Measurements from ENCODE around the gene STING1.
"Not testable (repeated sequence)": the region's sequence is repeated elsewhere in the genome, so short reads cannot be mapped to it uniquely, and the experiment has no call there.

Gene STING1

GRCh38 chr5:139451878-139452660 is 30.5 kb downstream of the STING1 start:
- DNase-seq, result no peak

GRCh38 chr5:139451176-139451575 is 31.4 kb downstream of the STING1 start:
- in situ Hi-C loops (cut with HindIII; ENCODE audit: low pct_ligation_motif_present, low pct_unique_long_range_greater_than_20kb, low sequenced_read_pairs), result no loop called here
- no peak for DNase-seq

More at GRCh38 chr5:139451878-139452660, 30.5 kb downstream of the STING1 start:
- in situ Hi-C loops (cut with HindIII; ENCODE audit: low pct_ligation_motif_present, low pct_unique_long_range_greater_than_20kb, low sequenced_read_pairs), result no loop called here

GRCh38 chr5:139446956-139447779 is 35.4 kb downstream of the STING1 start:
- no peak for DNase-seq
- in situ Hi-C loops (cut with HindIII; ENCODE audit: low pct_ligation_motif_present, low pct_unique_long_range_greater_than_20kb, low sequenced_read_pairs), result no loop called here

DNA sequence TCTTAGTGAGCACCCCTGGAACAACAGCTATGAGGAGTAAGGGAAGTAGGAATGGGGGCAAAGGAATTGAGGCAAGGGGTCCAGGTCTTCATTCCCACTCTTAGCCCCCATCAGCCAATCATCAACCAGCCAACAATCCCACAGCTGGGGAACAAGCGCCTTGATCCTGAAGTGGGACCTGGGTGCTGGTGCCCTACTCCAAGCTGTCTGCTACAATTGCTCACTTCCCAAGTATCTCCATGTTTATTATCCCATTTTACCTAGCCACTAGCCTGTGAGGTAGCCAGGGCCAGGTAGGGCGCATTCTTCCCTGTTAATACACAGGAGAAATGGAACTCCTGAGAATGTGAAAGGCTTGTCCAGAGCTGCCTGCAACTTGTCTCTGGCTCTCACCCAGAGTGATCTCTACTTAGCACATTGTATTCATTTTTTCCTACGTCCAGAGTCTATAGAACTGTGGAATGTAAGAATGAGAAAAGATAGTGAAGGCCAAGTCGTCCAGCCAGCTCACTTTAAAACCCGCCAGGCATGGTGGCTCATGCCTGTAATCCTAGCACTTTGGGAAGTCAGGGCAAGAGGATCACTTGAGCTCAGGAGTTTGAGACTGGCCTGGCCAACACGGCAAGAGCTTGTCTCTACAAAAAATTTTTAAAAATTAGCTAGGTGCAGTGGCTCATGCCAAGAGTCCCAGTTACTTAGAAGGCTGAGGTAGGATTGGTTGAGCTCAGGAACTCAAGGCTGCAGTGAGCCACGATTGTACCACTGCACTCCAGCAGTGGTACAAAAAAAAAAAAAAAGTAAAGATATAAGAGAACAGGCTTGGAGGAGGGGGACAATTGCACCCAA is 37.0 kb downstream of the STING1 start:
- no peak for DNase-seq
- in situ Hi-C loops (cut with HindIII; ENCODE audit: low pct_ligation_motif_present, low pct_unique_long_range_greater_than_20kb, low sequenced_read_pairs), result no loop called here

DNA sequence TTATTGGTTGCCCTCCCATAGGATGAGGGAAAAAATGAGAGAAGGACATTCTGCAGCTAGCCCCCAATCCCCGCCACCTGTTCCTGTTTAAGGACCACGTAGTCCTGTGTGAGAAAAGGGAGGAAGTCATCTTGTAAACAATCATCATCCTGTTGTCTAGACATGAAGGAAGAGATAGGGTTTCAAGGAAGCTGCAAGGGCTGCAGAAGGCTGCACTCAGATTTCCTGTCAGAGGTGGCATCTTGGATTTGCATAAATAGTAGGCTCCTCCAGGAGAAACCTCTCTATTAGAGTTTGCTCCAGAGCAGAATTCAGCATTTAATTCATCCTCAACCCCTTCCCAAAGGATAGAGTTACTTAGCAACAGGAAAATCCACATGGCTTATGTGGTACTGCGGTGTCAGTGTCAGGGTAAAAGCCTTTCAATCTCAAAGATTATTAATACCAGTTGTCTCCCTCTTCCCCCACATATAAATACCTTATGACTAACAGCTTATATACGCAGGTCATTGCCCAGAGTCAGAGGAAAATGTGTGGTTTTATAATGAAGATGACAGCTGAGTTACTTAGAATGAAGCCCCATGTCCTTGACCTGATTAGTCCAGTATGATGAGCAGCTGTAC is 38.6 kb downstream of the STING1 start:
- no peak for DNase-seq

DNA sequence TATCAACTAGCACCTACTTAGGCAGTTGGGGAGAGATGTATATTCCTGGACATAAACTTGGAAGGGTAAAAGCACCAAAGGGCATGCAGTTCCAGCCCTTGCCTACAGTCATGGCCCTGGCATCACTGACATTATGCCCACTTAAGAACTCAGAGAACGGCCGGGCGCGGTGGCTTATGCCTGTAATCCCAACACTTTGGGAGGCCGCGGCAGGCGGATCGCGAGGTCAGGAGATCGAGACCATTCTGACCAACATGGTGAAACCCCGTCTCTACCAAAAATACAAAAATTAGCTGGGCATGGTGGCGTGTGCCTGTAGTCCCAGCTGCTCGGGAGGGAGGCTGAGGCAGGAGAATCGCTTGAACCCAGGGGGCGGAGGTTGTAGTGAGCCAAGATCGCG is 42.1 kb downstream of the STING1 start:
- in situ Hi-C loops (cut with HindIII; ENCODE audit: low pct_ligation_motif_present, low pct_unique_long_range_greater_than_20kb, low sequenced_read_pairs); DNase-seq: not testable (repeated sequence)

More for the DNA sequence above, 38.6 kb downstream of the STING1 start:
- in situ Hi-C loops (cut with HindIII; ENCODE audit: low pct_ligation_motif_present, low pct_unique_long_range_greater_than_20kb, low sequenced_read_pairs), result no loop called here

GRCh38 chr5:139439013-139439903 is 43.3 kb downstream of the STING1 start, which contains the start of gene DNAJC18:
TSS of gene DNAJC18 (minus strand) at chr5:139439525. CDS start at chr5:139439445, 80 bp downstream.
- in situ Hi-C loops (cut with HindIII; ENCODE audit: low pct_ligation_motif_present, low pct_unique_long_range_greater_than_20kb, low sequenced_read_pairs), result no loop called here
- DNase-seq, result peak; percentile 87

GRCh38 chr5:139438707-139439012 is 43.9 kb downstream of the STING1 start:
- DNase-seq, result no peak
- in situ Hi-C loops (cut with HindIII; ENCODE audit: low pct_ligation_motif_present, low pct_unique_long_range_greater_than_20kb, low sequenced_read_pairs), result no loop called here

GRCh38 chr5:139435676-139436075 is 46.9 kb downstream of the STING1 start:
- DNase-seq, result no peak
- in situ Hi-C loops (cut with HindIII; ENCODE audit: low pct_ligation_motif_present, low pct_unique_long_range_greater_than_20kb, low sequenced_read_pairs), result no loop called here

DNA sequence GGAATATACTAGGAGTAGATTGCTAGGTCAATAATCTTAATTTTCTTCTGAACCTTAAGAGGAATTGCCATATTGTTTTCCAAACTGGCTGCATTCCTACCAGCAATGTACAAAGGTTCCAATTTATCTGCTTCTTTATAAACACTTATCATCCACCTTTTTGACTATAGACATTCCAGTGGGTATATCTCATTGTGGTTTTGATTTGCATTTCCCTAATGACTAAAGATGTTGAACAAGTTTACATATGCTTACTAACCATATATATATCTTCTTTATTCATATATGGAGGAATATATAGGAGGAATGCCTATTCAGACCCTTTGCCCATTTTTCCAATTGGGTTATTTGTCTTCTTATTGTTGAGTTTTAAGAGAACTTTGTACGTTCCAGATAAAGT is 50.9 kb downstream of the STING1 start:
- no peak for DNase-seq
- in situ Hi-C loops (cut with HindIII; ENCODE audit: low pct_ligation_motif_present, low pct_unique_long_range_greater_than_20kb, low sequenced_read_pairs), result no loop called here

DNA sequence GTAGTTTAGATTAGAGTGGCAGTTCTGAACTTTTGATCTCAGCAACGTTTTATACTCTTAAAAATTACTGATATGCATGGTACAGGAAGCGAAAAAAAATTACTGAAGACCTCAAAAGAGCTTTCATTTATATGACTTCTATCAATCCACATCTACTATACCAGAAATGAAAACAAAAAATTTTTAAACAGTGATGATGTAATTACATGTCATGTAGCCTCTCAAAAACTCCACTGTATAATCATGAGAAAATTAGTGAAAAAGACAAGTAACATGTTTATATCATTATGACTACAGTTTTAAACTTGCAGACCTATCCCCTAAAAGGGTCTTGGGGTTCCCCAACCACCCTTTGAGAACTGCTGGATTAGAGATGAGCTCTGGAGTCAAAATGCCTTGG is 52.5 kb downstream of the STING1 start:
- in situ Hi-C loops (cut with HindIII; ENCODE audit: low pct_ligation_motif_present, low pct_unique_long_range_greater_than_20kb, low sequenced_read_pairs), result no loop called here
- DNase-seq, result no peak

- DNase-seq, result no peak
- in situ Hi-C loops (cut with HindIII; ENCODE audit: low pct_ligation_motif_present, low pct_unique_long_range_greater_than_20kb, low sequenced_read_pairs), result no loop called here
Measured at GRCh38 chr5:139426203-139426885, 56.2 kb downstream of the STING1 start.
